T1000 (cell line): Measurements from ENCODE around the gene BBC3.

Experiments
- DNase-seq: peaks from one replicate; lab custom pipeline; 2025; ENCODE audit warnings: mixed read lengths; lab: John Stamatoyannopoulos, UW

Gene BBC3

DNA sequence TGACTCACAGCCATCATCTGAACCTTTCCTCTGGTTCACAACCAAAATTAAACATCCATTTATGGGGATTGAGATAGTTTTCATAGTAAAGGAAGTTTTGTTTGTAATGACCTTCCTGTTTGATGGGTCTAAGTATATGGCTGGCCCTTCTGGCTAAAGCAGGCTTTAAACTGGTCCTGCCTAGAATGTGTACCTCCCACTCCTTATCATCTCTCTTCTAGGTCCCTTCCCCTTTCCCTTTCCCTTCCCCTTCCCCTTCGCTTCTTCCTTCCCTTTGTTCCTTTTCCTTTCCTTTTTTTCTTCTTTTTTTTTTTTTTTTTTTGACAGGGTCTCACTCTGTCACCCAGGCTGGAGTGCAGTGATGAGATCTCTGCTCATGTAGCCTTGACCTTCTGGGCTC lies 35.6 kb downstream of the BBC3 start:
- no peak for DNase-seq

GRCh38 chr19:47190167-47190727 lies 40.8 kb downstream of the BBC3 start:
- DNase-seq = no peak

- DNase-seq = no peak
These were observed 42.4 kb downstream of the BBC3 start for GRCh38 chr19:47188507-47189033.

GRCh38 chr19:47187797-47188196 lies 43.2 kb downstream of the BBC3 start:
- no peak for DNase-seq

GRCh38 chr19:47187335-47187655 lies 43.7 kb downstream of the BBC3 start:
- no peak for DNase-seq

DNA sequence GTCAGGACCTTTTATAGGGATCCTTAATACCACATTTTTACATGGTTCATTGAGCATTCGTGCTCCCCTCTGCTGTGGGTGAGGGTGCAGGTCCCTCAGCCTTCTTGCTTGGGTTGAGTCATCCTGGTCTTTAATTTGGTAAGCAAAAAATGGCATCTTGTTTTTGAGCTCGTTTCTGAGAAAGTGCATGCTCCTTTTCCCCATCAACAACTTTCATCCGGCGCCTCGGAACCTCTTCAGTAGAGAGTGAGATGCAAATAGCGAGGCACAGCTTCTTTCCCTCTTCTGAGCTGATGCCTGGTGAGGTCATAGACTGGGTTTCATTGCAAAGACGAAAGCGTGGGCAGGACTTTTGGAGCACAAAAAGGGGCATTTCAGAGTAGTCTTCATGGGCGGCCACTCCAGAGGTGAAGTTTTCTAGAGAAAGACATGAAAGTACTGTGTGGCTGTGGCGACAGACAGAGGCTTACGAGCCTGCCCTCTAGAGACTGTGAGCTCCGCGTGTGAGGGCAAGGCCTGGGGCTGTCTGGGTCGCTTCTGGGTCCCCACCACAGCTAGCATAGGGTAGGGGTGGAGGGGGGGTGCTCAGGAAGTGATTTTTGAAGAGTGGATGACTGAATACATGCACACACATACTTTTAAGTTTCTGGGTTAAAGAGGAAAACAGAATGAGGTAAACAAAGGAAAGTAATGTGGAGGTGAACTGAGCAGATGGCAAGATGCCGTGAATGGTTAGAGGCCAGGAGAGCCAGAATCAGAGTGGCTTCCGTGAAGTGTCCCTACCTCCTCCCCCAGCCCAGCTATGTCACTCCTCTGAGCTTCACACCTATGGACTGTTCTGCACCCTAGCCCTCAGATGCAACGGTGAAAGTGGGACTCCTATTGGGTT lies 44.3 kb downstream of the BBC3 start:
- no peak for DNase-seq

- DNase-seq = no peak
These were observed 47.4 kb downstream of the BBC3 start for GRCh38 chr19:47183601-47184000.

- DNase-seq = no peak
These were observed 51.2 kb downstream of the BBC3 start for GRCh38 chr19:47179653-47180310.

GRCh38 chr19:47176627-47177090 lies 54.3 kb downstream of the BBC3 start:
- DNase-seq = no peak

DNA sequence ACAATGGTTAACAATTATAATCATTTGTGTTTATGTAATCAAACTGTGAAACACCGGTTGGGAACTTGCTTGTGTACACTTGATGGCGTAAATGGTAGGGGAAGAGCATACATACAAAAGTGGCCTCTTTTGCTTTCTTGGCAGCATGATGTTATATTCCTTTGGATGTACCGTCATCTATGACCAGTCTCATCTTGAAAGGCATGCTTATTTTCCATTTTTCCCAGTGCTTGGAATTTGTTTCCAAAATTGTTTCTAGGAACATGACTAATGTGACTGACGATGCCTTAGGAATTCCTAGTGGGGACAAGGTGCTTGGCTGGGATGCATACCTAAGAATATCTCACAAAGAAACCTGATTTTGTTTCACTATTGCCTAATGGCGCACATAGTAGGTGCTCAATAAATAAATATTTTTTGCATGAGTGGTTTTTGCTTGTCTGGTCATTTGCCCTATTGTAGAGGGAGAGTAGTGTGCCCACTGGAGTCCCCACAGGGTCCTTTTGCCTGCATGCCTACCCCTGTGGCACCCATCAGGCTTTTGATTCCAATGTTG lies 54.9 kb downstream of the BBC3 start:
- DNase-seq = no peak

DNA sequence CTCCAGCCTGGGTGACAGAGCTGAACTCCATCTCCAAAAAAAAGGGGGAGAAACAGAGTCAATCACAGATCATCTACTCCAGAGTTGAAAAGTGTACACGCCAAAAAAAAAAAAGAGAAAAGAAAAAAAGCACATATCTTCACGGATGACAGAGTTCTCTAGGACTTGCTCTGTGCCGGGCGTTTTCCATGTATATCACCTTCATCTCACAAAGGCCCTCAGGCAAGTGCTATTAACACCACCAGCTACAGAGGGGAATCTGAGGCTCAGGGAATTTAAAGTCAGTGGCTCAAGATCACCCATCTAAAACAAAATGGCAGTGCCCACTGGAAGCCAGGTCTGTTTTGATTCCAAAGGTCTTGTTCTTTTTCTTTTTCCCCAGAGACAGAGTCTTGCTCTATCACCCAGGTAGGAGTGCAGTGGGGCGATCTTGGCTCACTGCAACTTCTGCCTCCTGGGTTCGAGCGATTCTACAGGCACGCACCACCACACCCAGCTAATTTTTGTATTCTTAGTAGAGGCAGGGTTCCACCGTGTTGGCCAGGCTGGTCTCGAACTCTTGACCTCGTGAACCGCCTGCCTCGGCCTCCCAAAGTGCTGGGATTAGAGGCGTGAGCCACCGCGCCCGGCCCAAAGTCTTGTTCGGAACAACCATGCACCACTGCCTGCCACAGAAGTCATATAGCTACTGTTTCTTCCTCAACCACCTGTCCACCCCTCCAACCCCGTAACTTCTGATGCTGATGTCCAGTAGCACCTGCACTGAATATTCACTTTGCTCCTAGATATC lies 58.1 kb downstream of the BBC3 start:
- DNase-seq = no peak
